ENCODE results near the gene ASIC3.

GRCh38 chr7:151073990-151074389 lies 25.7 kb downstream of the ASIC3 start:
- no peak for TF ChIP-seq CTCF (IDR thresholded peaks at IDR 0.05)
- no peak for TF ChIP-seq POLR2A (IDR thresholded peaks at IDR 0.05; ENCODE audit: low read depth)

Measured in esophagus muscularis mucosa (tissue), 3 donors.